LHCN-M2 (cell line): ENCODE measurements around the gene AAK1. TPM values are rescaled to one million over a fixed set of nuclear protein-coding genes. Genes with fewer than 3 reads are reported as not detected.
"Not testable (repeated sequence)": the region's sequence is repeated elsewhere in the genome, so short reads cannot be mapped to it uniquely, and the experiment has no call there.

Source experiments
- DNase-seq: peaks from one replicate; pipeline ENCODE4 v3.0.0-alpha.2; 2012; ENCODE audit warnings: low read depth
- total RNA-seq: library from RNA; depleted of rRNA; stranded (reverse); fragments of >200 nt; gene quantifications from 2 replicates; pipeline ENCODE4 v1.2.3, GENCODE V29; 2014

AAK1 gene
- total RNA-seq, 1 experiment from 2014 or later, result 44.1 TPM

DNA sequence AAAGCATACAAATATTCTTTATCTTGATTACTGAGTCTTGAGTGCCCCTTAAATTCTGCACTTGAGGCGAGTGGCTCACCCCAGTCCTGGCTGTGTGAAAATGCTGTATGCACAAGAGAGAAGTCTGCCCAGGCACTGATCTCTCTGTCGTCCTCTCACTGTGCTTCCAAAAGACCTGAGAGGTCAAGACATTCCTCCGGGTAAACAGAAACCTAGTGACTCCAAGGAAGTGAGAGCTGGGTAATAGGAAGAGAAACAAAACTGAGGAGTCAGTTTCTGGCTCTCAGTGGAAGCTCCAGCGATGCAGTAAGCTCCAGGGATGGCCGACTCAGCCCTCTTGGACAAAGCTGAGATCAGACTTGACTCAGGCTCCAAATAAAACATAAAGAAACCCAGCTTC, 70.9 kb downstream of the AAK1 start:
- no peak for DNase-seq

DNA sequence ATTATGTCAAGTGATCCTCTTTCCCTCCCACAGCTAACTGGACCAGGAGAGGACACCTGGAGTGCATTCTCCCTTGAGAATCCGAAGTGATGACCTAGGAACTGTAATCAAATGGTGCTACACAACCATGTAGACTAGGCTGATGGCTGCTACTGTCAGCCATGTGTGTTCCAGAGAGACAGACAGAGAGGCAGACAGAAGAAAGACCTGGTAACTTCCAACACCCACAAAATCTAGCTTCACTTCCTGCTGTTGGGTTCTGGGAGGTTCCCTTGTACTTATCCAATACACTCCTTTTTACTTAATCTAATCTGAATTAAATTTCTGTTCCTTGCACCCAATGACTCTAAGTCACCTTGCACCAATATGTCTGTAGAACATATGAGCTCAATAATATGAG, 72.3 kb downstream of the AAK1 start:
- no peak for DNase-seq

DNA sequence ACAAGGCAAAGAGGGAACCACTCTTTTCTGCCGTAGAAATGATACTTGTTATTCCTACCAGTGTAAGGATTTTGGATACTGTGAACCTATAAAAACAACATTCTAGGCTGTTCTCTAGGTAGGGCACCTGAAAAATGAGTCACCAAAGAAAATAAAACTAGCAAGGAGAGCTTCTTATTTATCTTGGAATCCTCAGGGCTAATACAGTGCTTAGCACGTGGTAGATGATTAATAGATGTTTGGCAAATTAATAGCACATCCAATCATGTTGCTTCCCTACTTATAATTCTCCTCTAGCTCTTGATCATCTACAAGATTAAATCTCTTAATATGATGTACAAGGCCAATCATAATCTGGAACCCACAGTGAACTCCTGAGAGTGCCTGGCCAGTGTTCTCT, 73.1 kb downstream of the AAK1 start:
- DNase-seq, result no peak

DNA sequence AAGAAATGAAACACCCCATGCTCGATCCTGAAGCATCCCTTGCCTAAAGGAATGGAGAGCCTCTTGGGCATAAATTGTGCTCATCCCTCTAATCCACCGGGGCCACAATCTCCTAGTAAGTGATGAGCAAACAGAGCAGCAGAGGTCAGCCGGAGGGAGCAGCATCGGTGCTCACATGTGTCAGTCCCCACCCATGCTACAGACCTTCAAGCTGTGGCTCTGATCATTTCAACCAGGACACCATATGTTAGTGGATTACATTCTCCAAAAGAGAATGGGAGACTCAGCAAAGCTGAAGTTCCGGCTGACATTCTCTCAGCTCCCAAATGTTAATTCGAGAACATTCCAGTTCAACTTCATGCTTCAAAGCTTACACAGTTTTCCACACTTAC, 75.6 kb downstream of the AAK1 start:
- DNase-seq, result no peak

DNA sequence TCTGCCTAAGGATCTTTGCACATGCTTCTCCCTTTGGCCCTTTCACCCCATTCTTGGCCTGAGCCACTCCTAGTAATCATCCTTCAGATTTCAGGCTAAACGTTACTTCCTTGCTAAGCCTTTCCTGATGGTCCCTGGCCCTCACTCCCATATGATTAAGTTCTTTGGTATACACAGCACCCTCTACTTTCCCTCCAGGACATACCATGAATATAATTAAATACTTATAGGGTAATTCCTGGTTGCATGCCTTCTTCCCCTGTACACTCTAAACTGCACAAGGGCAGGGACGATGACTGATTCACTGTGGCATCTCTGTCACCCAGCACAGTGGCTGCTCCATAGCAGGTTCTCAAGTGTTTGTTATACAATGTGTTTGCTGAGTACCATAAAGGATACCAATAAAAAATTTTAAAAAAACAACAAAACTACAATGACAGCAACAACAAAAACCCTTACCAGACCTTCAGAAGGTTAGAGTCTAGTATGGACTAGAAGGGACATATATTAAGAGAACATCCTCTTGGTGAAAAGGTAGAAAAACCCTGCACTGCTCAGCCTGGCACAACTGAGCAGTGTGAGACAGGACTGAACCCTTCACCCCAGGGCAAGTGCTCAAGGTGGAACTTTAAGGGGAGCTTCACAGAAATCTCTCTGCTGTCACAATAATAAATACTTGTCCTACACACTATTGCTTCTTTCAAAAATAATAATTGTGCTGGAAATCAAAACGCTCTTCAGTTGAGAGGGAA, 76.2 kb downstream of the AAK1 start:
- no peak for DNase-seq

DNA sequence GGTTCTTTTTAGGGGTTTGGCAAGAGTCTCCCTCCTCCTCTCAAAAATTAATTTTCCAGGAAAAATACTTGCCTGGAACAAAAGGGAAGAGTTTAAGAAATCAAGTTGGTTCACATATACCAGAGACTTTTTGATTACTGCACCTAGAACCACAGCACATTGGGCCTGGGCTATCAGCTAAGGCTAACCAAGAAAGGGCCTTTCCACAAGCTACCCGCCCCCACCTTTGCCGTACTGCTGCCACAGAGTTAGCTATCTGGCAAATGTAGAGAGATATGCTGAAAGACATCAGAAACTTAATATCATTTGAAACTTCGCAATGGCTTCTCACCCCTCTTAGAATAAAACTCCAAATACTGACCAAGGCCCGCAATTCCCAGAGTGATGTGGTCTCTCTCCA, 76.9 kb downstream of the AAK1 start:
- no peak for DNase-seq

DNA sequence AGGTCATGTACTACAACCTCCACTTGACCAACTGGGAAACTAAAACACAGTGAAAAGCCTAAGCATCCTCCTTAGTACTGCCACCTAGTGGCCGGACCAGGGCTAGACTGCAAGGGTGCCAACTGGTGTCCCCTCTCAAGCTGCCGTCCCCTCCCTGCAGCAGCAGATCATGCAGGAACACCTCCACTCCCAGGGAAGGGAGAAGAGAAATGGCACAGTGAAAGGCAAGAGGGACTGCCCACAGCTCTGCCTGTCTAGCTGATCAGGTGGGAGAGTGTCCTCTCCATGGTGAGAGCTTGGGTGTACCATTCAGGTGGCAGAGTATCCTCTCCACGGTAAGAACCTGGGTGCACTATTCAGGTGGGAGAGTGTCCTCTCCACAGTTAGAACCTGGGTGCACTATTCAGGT, 78.1 kb downstream of the AAK1 start:
- DNase-seq, result peak; percentile 45

DNA sequence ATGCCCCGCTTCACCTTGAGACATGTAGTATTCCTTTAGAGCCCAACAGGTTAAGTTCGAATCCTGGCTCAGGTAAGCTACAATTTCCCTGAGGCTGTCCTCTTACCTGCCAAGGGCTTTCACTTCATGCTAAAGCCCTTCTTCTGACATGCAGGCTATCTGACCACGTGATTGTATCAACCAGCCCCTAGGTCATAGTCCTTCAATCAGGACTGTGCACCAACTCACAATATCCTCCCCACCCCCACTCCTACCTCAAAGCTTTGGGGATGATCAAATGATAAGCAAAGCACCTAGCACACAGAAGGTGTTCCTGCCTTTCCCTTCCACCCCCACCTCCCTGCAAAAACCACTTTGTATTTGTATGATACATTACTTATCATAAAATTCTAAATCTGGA, 78.9 kb downstream of the AAK1 start:
- no peak for DNase-seq

DNA sequence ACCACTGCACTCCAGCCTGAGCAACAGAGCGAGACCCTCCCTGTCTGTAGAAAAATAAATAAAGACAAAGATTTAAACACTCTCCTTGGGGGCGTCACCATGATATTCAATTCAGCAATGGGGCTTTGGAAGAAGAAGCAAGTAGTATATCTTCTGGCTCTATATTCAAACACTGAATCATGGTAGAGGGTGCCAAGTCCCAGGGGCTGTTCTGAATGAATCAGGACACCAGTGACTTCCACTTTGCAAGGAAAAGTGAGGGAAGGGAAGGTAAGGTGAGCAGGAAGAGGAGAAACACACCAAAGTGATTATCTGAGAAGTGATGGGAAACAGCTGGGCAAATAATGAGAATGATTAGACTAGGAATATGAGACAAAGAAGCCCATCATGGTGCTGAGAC, 80.5 kb downstream of the AAK1 start:
- no peak for DNase-seq

DNA sequence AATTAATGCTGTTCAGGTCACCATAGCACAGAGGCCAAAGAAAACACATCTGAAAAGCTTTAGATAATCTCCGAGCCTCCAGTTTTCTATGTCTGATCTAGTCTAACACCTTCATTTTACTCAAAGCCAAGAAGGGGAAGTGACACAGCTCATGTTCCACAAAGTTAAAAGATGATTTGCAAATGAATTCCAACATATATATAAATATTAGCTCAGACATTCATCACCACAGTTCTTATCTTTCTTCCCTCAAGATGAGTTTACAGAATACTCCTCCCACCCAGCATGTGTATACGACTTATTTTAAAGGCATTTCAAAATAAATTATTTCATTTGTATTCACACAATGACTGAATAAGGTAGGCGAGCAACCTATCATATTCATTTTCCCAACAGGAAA, 82.4 kb downstream of the AAK1 start:
- no peak for DNase-seq

DNA sequence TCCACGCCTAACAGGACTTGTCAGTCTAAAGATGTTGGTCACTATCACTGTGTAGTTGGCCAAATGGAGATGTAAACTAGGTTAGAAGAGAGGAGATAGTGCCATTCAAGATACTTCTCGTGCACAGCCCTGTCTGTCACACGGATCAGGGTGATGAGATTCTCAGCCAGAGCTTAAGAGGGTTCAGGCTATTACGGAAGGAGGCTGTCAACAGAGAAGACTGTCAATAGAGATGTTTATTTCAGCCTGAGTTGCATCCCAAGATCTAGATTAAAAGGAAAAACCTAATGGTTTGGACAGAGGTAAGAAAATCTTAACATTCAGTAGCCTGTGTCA, 83.4 kb downstream of the AAK1 start:
- no peak for DNase-seq

DNA sequence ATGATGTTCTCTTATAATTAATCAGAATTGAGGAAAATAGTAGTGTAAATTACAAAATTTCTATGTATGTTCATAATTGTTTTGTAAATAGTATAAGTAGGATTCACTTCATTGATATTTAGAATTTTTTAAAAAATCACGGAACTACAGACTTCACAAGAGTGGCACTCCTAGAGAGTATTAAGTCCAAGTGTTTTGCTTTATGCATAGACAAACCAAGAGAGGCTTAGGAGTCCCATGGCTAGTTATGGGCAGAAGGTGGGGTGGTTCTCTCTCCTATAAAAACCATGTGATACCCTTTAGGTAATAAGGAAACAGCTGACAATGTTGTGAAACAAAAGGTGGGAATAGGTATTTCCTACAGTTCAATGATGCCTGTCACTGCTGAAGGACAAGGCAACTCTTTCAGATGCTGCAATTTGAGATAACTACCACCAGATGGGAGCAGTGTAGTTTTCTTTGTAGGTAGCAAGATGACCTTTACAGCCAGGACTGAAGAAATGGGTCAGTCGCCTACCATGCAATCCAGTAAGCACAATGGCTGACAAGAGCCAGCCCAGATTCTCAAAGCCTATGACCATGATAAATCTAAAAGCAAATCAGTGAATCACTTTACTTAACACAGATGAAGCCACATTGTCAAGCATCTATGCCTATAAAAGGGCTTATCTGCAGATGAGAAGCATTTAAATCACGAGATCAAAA, 83.9 kb downstream of the AAK1 start:
- DNase-seq, result peak; percentile 63

DNA sequence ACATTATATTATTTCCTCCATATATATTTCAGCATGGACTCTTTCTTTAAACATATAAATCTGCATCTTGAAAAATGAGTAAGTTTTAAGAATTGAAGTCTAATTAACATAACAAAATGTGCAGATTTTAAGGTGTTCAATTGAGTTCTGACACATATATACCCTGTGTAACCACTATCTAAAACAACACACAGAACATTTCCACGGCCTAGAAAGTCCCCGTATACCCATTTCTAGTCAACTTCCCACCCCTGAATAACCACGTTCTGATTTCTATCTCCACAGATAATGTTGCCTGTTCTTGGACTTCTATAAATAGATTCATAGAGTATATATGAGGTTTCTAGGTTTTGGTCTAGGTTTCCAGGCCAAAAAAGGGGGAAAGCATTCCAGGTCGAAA, 87.5 kb downstream of the AAK1 start:
- DNase-seq, result no peak

DNA sequence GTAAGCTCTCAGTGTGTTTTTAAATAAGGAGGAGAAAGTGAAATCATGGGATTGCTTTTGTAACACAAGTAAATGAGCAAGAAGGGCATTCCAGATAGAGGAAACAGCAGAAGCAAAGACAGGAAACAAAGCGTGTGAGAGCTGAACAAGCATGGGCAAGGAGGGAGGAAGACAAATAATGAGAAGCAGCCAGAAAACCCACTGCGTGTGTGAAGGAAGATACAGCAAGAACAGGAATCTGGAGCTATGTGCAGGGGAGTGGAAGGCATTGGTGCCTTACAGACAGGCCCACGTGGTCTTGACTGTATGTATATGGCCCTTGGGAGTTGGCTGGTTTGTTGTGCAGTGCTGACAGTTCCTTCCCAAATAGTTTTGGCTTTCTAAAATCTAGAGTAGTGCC, 88.6 kb downstream of the AAK1 start:
- DNase-seq, result no peak

DNA sequence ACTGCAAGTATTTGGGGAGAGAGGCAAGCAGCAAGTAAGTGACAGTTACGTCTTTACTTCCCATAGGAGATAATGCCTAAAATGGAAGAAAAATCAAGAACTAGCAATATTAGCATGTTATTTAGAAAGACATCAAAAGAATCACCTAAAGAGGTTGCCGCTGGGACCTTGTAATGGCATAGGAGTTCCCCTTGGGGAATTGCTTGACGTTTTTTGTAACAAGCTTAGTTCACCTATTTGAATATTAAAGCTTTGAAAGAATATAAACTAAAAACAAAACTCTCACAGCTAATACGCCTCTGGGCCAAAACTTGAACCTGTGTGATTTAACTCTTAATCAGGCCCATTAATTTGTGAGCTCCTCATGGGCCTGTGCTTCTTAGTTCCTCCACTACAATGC, 89.0 kb downstream of the AAK1 start:
- DNase-seq, result no peak

DNA sequence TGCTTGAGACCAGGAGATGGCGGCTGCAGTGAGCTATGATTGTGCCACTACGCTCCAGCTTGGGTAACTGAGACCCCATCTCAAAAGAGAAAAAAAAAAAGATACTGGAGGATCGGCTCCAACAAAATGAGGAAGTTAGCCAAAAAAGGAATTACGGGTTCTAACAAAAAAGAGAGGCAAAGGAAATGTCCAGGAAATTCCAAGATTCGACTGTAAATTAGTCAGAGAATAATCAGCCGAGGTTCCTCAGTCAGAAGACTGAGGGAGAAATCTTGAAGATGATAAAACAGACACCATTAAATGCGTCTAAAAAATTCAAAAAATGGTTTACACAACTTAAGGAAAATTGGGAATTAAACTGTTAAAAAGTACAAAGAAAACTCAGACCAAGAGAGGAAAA, 89.5 kb downstream of the AAK1 start:
- DNase-seq, result no peak

DNA sequence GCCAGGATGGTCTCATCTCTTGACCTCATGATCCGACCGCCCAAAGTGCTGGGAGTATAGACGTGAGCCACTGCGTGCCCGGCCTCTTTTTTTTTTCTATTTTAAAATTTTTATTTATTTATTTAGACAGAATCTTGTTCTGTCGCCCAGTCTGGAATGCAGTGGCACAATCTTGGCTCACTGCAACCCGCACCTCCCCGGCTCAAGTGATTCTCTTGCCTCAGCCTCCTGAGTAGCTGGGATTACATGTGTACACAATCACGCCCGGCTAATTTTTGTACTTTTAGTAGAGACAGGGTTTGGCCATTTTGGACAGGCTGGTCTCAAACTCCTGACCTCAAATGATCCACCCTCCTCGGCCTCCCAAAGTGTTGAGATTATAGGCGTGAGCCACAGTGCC, 93.0 kb downstream of the AAK1 start:
- not testable (repeated sequence) for DNase-seq

DNA sequence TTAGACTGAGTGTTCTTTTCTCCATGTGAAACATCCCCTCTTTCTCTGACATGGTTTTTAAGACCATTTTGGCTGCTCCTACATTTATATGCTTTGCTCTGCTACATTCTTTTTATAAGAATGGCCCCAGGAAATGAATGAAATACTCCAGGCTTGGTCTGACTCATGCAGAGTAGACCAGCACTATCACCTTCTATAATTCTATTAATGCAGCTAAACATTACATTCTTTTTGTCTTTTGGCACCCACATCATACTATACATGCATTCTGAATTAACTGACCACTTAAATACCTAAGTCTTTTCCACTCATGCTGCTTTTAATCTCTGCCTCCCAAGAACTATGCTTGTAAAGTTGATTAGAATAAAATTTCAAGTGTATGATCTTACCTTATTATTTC, 94.1 kb downstream of the AAK1 start:
- DNase-seq, result no peak

DNA sequence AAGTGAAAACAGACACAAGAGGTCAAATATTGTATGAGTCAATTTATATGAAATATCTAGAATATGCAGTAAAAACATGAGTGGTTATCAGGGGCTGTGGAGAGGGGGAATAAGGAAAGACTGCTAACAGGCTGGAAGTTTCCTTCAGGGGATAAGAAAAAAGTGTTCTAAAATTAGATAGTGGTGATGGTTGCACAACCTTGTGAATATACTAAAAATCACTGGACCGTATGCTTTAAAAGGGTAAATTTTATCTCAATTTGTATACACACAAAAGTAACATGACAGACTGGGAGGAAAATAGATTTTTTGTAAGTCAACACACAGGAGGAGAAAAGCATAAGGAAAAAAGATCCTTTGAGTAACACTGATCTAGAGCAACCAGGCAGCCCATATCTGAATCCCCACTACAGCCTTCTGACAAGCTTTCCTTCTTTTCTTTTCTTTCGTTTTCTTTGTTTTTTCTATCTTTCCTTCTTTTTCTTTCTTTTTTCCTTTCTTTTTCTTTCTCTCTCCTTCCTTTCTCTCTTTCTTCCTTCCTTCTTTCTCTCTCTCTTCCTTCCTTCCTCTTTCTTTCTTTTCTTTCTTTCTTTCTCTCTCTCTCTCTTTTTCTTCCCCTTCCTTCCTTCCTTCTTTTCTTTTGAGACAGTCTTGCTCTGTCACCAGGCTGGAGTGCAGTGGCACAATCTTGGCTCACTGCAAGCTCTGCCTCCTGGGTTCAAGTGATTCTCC, 95.4 kb downstream of the AAK1 start:
- no peak for DNase-seq

DNA sequence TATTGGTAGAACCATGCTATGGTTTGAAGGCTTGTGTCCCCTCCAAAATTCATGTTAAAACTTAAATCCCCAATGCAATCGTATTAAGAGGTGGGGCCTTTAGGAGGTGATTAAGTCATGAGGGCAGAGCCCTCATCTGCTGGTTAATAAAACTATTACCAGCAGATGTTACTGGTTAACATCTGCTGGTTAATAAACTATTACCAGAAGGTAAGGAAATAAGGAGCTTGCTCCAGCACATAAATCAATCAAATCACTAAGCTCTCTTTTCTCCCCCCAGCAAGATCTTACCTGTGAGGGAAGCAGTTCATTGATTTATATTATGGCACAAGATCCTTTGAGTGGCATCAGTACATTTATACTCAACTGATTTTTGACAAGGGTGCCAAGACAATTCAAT, 96.9 kb downstream of the AAK1 start:
- DNase-seq, result no peak

DNA sequence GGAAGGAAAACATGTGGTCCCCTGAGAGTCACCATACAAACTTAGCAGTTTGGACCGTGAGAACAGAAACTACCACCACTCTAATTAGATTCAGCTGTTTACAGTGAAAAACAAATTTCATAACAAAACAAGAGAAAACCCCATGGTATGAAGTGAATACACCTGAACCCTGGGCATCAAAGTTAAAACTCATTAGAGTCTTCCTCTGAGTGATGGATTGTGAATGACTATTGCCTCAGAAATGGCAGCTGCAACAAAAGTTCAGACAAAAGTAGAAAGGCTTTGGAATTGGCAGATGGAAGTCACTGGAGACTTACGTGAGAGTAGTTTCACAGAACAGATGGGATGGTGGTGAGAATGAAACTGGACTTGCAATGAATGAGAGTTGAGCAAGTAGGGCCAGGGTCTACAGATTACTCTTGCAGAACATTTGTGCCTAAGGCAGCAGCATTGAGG, 98.0 kb downstream of the AAK1 start:
- peak; percentile 33 for DNase-seq

DNA sequence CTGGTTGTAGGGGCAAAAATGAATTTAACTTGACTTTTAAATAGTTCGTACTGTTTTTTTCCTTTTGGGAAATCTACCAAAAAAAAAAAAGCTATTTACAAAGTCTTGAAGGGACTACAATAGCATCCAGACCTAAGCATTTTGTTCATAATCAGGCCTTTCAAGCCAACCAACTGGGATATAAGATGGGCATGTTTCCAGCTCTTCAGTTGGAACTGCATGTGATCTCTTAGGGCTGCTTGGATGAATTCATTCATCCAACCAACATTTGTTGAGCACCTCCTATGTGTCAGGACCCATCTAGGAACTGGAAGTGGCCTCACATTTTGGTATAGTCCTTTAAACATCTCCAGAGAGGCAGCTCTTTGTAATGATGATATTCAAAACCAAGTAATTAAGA, 98.6 kb downstream of the AAK1 start:
- DNase-seq, result no peak

DNA sequence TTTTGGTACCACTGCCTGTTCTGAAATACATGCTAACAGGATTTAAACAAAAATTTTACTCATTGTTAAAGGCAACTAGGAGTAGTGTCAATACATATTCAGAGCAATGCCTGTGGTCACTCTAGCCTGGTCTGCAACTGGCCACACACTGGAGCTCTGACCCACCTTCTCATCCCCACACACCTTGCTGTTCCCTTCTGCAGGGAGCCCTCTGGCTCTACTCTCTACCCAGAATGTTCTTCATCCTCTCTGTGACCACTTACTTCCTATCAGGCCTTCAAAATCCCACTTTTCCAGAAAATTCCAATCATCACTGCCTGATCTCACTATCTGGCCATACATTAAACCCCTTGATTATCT, 104.0 kb downstream of the AAK1 start:
- DNase-seq, result no peak
